Small intestine (tissue), 7 donors: Measurements from ENCODE around the gene ZBTB16. TPM values are rescaled to one million over a fixed set of nuclear protein-coding genes. Genes with fewer than 3 reads are reported as not detected.

Experiments used
- DNase-seq, 2 donors: peaks; one replicate each; pipeline versions ENCODE4 v3.0.0 to v3.0.0-alpha.2; 2013
- FAIRE-seq: peaks from 2 replicates; lab custom pipeline; 2012; peaks lifted over from hg19 to GRCh38; lab: Jason Lieb, UNC
- H3K27ac ChIP-seq, 3 donors: one replicate each; pipeline ENCODE4 v1.5.1; 2013; ENCODE audit warnings: low read length in 2 of 3, mild to moderate bottlenecking in 2 of 3, control low read depth in 1 of 3, inconsistent platforms in 1 of 3, low read depth in 1 of 3, moderate library complexity in 1 of 3
- H3K27me3 ChIP-seq, 3 donors: one replicate each; pipeline ENCODE4 v1.6.1; 2013; ENCODE audit warnings: low read length in 3 of 3, inconsistent platforms in 1 of 3; ENCODE audit not compliant: control insufficient read depth in 3 of 3, insufficient read depth in 3 of 3
- H3K36me3 ChIP-seq, 3 donors: one replicate each; pipeline ENCODE4 v1.6.1; 2013; ENCODE audit warnings: low read length in 3 of 3, inconsistent platforms in 1 of 3, low read depth in 1 of 3, mild to moderate bottlenecking in 1 of 3, moderate library complexity in 1 of 3; ENCODE audit not compliant: control insufficient read depth in 3 of 3, insufficient read depth in 2 of 3
- H3K4me1 ChIP-seq, 3 donors: one replicate each; pipeline ENCODE4 v1.6.1; 2013; ENCODE audit warnings: low read length in 2 of 3, inconsistent platforms in 1 of 3, low read depth in 1 of 3, mild to moderate bottlenecking in 1 of 3, moderate library complexity in 1 of 3; ENCODE audit not compliant: control insufficient read depth in 3 of 3, insufficient read depth in 2 of 3
- H3K4me3 ChIP-seq, 3 donors: one replicate each; pipeline ENCODE4 v1.5.1; 2013; ENCODE audit warnings: low read length in 3 of 3, control low read depth in 1 of 3, inconsistent platforms in 1 of 3, low read depth in 1 of 3, mild to moderate bottlenecking in 1 of 3, moderate library complexity in 1 of 3
- H3K9me3 ChIP-seq, 2 donors: one replicate each; pipeline ENCODE4 v1.6.1; 2013; ENCODE audit warnings: low read depth in 1 of 2, low read length in 1 of 2; ENCODE audit not compliant: control insufficient read depth in 2 of 2, insufficient read depth in 1 of 2
- WGBS, 3 donors: extraction: QIAGEN DNeasy Blood & Tissue Kit; methylation state at CpG; one replicate each; pipeline ENCODE4 v1.1.7; 2013; 5-methylcytosine and 5-hydroxymethylcytosine counted together
- polyA plus RNA-seq, 4 donors: library from polyadenylated mRNA; stranded (reverse) in 3 of 4; unstranded in 1 of 4; fragments of 200-250 nt in 3 of 4; fragments of 120-200 nt in 1 of 4; gene quantifications; one replicate each; pipeline versions ENCODE4 v1.2.1 to v1.2.3, GENCODE V29; 2013
- donor health status: healthy with polysubstance abuse.
- donor health status: control.
- donor health status: control.
- donor health status: Bipolar disorder and iron deficiency.
- donor health status: healthy.

The ZBTB16 gene
- polyA plus RNA-seq, 4 donors: 1.5 to 32.4 (median 17.4) TPM

GRCh38 chr11:114257621-114258558, 198.4 kb downstream of the ZBTB16 start:
- 46 to 53% (median 50%) methylated on average over 28 to 29 of the region's 29 CpGs for WGBS, 3 donors
- peaks cover 0 to 3% (median 0%) of the 10 kb centered on the region in 3 donors for H3K36me3 ChIP-seq
- no peak overlapping the region for H3K4me3 ChIP-seq
- H3K4me1 ChIP-seq: peaks cover 0 to 15% (median 0%) of the 10 kb centered on the region in 3 donors
- FAIRE-seq (no peak), DNase-seq (peak; percentile 27 to 74)
- H3K9me3 ChIP-seq: no peaks in the 10 kb centered on the region
- no peaks in the 10 kb centered on the region for H3K27me3 ChIP-seq
- peak overlapping the region in 1 of 3 donors; percentile 57 for H3K27ac ChIP-seq

GRCh38 chr11:114258696-114259095, 199.2 kb downstream of the ZBTB16 start:
- Histone ChIP-seq H3K27ac (peak overlapping the region in 1 of 3 donors; percentile 57), H3K9me3 (no peaks in the 10 kb centered on the region), H3K4me1 (peaks cover 0 to 22% (median 0%) of the 10 kb centered on the region in 3 donors), H3K4me3 (no peak overlapping the region), H3K36me3 (peaks cover 0 to 3% (median 0%) of the 10 kb centered on the region in 3 donors), H3K27me3 (no peaks in the 10 kb centered on the region)
- no peak for FAIRE-seq
- 71 to 91% (median 82%) methylated on average over 7 of the region's 7 CpGs for WGBS, 3 donors
- no peak for DNase-seq

- H3K27ac ChIP-seq: no peak overlapping the region
- WGBS, 3 donors: 77 to 90% (median 79%) methylated on average over 7 to 10 of the region's 10 CpGs
- no peak overlapping the region for H3K4me3 ChIP-seq
- no peak for FAIRE-seq
- H3K36me3 ChIP-seq: peaks cover 0 to 3% (median 0%) of the 10 kb centered on the region in 3 donors
- no peaks in the 10 kb centered on the region for H3K9me3 ChIP-seq
- peaks cover 0 to 23% (median 0%) of the 10 kb centered on the region in 3 donors for H3K4me1 ChIP-seq
- no peaks in the 10 kb centered on the region for H3K27me3 ChIP-seq
- DNase-seq: no peak
Measured at GRCh38 chr11:114259124-114259526, 199.6 kb downstream of the ZBTB16 start.

GRCh38 chr11:114259551-114259983, 200.1 kb downstream of the ZBTB16 start:
- DNase-seq: no peak
- no peak overlapping the region for H3K4me3 ChIP-seq
- H3K36me3 ChIP-seq: peaks cover 0 to 3% (median 0%) of the 10 kb centered on the region in 3 donors
- peaks cover 0 to 23% (median 0%) of the 10 kb centered on the region in 3 donors for H3K4me1 ChIP-seq
- H3K27me3 ChIP-seq: no peaks in the 10 kb centered on the region
- H3K27ac ChIP-seq: no peak overlapping the region
- 79 to 90% (median 79%) methylated on average over 12 of the region's 12 CpGs for WGBS, 3 donors
- H3K9me3 ChIP-seq: no peaks in the 10 kb centered on the region
- no peak for FAIRE-seq

- H3K4me1 ChIP-seq: peaks cover 0 to 23% (median 0%) of the 10 kb centered on the region in 3 donors
- no peak for FAIRE-seq
- no peak for DNase-seq
- peaks cover 0 to 3% (median 0%) of the 10 kb centered on the region in 3 donors for H3K36me3 ChIP-seq
- H3K27me3 ChIP-seq: no peaks in the 10 kb centered on the region
- H3K9me3 ChIP-seq: no peaks in the 10 kb centered on the region
- peak overlapping the region in 1 of 3 donors; percentile 56 for H3K27ac ChIP-seq
- no peak overlapping the region for H3K4me3 ChIP-seq
- 90 to 94% (median 91%) methylated on average over 6 of the region's 6 CpGs for WGBS, 3 donors
Measured at GRCh38 chr11:114260077-114260476, 200.6 kb downstream of the ZBTB16 start.

- FAIRE-seq (no peak), DNase-seq (no peak)
- Histone ChIP-seq H3K4me1 (peaks cover 0 to 23% (median 0%) of the 10 kb centered on the region in 3 donors), H3K27me3 (no peaks in the 10 kb centered on the region), H3K4me3 (no peak overlapping the region), H3K9me3 (no peaks in the 10 kb centered on the region), H3K27ac (peak overlapping the region in 1 of 3 donors; percentile 56), H3K36me3 (peaks cover 0 to 3% (median 0%) of the 10 kb centered on the region in 3 donors)
- WGBS, 3 donors: 67 to 79% (median 78%) methylated on average over 9 of the region's 9 CpGs
Measured at GRCh38 chr11:114260483-114260882, 201.0 kb downstream of the ZBTB16 start.

GRCh38 chr11:114261791-114262190, 202.3 kb downstream of the ZBTB16 start:
- DNase-seq (no peak), FAIRE-seq (no peak)
- 85 to 86% (median 85%) methylated on average over 7 of the region's 7 CpGs for WGBS, 3 donors
- Histone ChIP-seq H3K9me3 (no peaks in the 10 kb centered on the region), H3K27ac (no peak overlapping the region), H3K4me1 (peaks cover 0 to 23% (median 0%) of the 10 kb centered on the region in 3 donors), H3K27me3 (no peaks in the 10 kb centered on the region), H3K36me3 (no peaks in the 10 kb centered on the region), H3K4me3 (no peak overlapping the region)

GRCh38 chr11:114262681-114263512, 203.4 kb downstream of the ZBTB16 start:
- no peak overlapping the region for H3K4me3 ChIP-seq
- FAIRE-seq (no peak), DNase-seq (peak; percentile 69 to 73)
- H3K36me3 ChIP-seq: no peaks in the 10 kb centered on the region
- H3K27ac ChIP-seq: peak overlapping the region in 1 of 3 donors; percentile 85
- H3K27me3 ChIP-seq: no peaks in the 10 kb centered on the region
- H3K9me3 ChIP-seq: no peaks in the 10 kb centered on the region
- WGBS, 3 donors: 9 to 17% (median 15%) methylated on average over 9 of the region's 9 CpGs
- peaks cover 0 to 19% (median 0%) of the 10 kb centered on the region in 3 donors for H3K4me1 ChIP-seq
